GM21737 (cell line): Measurements from ENCODE around the gene ZKSCAN2.
A peak's percentile ranks its signal among the peaks of the same experiment; 100 is the strongest.

ENCODE experiments used
- ATAC-seq: cut with Tn5 transposase; IDR thresholded peaks from one replicate; pipeline ENCODE4 v1.9.1; 2021; ENCODE audit warnings: mild to moderate bottlenecking, moderate library complexity; ENCODE audit not compliant: unreplicated experiment

The ZKSCAN2 gene

DNA sequence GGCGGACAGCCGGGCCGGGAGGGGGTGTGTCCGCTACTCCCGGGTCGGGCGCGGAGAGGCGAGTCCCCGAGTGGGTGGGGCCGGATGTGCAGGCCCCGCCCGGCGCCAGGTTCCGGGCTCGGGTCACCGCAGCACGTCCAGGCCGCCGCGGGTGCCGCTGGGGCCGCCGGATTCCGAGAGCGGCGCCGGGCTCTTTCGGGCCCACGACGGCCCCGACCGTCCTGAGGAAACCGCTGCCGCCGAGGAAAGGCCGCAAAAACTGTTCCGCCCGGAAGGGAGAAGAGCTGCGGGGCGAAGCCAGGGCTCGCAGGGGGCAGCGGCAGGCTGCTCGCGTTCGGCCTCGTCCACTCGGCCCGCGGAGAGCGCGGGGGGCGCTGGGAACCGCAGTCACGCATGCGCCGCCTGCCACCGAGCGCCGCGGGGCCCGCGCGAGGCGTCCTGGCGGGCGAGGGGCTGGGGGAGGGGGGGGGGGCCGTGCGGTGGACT is at the start of gene ZKSCAN2:
TSS of gene ZKSCAN2 (minus strand) at position 376 of the 486 bp plus-strand sequence. CDS start 718 bp downstream, outside the sequence.
- ATAC-seq, result peak; percentile 87

DNA sequence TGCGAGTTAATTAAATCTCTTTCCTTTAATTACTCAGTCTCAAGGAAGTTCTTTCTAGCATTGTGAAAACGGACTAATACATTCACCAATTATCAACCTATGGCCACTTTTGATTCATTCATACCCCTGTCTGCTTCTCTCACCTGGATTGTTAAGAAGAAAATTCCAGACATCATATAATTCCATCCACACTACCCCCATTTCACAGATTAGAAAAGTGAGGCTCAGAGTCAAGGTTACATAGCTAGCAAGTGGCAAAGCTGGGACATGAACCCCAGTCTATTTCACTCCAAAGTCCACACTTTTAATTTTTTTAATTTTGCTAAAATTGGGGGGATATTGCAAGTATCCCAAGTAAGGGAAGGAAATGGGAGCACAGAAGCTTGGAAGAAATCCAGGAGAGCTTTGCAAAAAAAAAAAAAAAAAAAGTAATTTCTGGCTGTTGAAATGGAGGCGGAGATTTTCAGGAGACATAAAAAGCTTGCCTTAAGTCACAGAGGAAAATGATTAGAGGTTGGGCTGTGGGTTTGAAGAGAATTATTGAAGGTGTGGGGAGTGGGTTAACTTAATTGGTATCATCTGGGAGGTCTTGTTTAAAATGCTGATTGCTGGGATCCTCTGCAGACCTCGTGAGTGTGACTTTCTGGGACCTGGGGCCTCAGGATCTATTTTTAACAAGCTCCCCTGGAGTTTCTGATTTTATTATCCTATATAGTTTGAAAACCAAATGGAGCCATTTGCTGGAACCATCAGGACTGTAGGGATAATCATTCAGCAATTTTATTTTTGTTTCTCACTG is 42.3 kb upstream of the ZKSCAN2 start:
- no peak for ATAC-seq

DNA sequence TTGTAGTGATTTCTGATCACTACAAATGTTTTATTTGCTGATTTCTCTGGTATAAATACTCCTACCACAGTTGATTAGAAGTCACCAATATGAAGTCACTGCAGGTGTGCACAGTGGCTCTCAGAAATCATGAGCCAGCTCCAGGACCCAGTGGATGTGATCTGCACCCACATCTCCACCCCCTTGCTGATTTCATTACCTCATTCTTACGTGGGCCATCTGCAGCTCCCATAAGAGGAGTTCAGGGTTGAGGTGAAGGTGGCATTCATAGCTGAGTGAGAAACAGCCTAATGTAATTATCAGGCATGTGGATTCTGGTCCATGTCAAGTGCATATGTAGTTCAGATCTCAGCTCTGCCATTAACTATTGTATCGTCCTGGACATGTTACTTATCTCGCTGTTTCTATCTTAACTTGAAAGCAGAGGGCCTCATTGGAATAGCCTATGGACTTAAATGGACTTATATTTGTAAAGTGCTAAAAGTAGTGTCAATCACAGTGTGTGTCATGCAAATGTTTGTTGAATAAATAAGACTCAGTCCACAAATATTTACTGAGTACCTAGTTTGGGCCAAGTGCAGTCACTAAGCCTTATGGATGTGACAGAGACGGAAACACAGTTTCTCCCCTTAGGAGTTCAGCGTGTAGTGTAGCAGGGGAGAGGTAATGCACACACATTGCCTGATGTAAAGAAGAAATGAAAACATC is 40.7 kb upstream of the ZKSCAN2 start:
- no peak for ATAC-seq

DNA sequence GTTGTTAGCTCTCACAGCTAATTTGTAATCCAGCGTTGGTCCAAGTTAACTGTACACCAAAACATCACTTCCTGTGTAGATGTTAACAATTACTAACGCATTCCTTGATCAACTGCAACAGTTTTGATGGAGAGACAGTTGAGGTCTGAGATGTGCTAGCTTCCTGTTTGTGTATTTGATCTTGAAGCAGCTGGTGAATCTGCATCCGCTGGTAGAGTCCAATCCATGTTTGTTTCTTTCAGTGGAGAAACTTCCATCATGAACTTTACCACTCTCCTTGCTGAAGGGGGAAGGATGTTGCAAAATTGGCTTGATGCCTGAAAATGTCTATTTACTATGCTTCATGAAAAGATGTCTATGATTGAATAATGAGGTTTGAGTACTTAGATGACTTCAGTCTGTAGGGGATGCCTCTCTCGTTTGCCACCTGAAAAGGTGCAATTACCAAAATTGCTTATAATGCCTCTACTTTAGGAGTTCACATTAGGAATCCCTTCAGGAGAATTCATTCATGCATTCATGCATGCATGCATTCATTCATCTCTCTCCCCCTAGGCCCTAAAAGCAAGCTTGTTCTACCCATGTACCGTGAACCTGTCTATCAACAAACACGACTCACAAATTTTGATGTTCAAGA is 39.6 kb upstream of the ZKSCAN2 start:
- no peak for ATAC-seq

GRCh38 chr16:25291580-25291979 is 33.9 kb upstream of the ZKSCAN2 start:
- no peak for ATAC-seq

- ATAC-seq, result no peak
Measured at GRCh38 chr16:25289466-25289865, 31.8 kb upstream of the ZKSCAN2 start.

DNA sequence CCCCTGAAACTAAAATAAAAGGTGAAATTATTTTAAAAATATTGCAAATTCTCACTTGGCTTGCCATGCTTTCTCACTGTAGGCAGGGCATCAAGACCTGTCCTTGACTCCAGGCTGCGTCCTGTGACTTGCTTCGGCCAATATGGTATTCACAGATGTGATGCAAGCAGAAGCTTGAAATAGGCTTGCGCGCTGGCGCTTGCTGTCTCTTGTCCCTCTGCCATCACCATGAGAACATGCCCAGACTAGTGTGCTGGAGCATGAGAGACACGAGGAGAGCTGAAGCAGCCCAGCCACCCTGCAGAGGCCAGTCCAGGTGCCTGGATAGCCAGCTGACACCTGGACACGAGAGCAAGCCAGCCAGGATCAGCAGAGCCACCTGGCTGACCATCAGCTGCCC is 21.8 kb upstream of the ZKSCAN2 start:
- ATAC-seq, result no peak

DNA sequence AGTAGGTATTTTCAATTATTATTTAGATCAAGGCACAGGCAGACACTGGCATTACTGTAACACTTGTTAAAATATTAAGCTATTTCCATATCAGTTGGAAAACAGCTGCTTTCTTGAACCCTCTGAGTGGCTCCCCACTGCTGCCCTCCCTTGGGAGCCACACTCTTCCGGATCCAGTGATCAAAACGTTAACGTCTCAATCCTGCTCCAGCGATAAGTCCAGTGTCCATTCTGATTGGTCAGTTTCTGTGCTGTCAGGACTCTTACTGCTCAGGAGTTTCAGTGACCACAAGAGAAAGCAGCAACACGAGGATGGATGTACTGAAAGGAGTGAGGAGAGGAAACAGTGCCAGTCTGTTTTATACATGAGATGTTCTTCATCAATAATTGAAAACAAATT is 13.8 kb upstream of the ZKSCAN2 start:
- no peak for ATAC-seq

DNA sequence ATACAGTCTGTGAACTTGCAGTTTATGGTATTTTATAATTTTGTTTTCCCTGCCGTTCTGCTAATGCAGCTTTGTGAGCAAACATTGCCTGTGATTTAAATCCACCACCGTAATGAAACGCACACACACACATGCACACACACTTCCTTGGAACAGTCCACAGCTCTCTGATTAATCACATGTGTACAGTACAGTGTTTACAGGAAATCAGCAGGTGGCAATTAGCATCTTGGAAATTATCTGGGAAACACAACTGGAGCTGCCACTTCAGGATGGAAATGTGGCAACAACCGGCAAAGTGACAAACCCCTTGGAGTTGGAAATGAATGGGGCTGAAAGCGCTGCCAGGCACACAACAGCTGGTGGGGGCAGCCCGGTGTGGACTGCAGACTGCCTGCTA is 12.9 kb upstream of the ZKSCAN2 start:
- ATAC-seq, result no peak

DNA sequence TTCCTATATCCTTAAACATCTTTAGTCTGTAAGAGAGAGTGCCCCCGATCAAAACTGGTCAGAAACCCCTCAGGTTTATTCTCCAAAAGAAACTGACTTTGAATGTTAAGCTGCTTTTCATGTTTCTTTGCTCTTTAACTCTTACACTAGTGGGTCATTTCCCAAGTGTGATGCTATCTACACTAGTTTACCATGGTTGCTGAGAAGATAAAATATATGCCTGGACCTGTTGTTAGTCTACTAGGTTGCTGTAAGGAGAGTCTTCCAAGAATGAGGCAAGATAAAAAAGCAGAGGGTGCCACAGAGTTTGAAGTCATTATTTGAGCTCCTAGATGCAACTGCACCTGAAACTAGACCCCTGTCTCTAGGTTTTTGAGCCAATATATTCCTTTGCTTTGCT is 12.2 kb upstream of the ZKSCAN2 start:
- no peak for ATAC-seq

DNA sequence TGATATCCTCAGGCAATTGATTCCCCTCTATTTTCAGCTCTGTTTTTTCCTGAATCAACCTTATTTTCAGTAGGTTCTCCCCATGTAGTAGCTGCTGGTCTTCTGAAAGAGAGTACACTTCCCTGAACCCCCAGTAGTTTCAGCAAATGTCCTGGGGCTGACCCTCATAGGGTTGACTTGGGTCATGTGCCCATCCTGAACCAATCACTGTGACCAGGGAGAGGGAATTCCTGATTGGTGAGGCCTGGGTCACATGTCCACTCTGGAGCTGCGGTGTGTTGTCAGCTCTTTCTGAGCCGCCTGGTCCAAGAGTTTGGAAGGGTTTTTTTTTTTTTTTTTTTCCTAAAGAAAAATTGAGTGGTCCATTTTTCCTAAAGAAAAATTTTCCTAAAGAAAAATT is 8.3 kb upstream of the ZKSCAN2 start:
- ATAC-seq, result no peak

GRCh38 chr16:25264597-25264996 is 7.0 kb upstream of the ZKSCAN2 start:
- no peak for ATAC-seq

GRCh38 chr16:25260416-25260815 is 2.8 kb upstream of the ZKSCAN2 start:
- ATAC-seq, result no peak

- ATAC-seq, result no peak
Measured at GRCh38 chr16:25258861-25259179, 1.2 kb upstream of the ZKSCAN2 start.

- ATAC-seq, result peak; percentile 36
Measured at GRCh38 chr16:25257956-25258860, 563 bp upstream of the ZKSCAN2 start.

DNA sequence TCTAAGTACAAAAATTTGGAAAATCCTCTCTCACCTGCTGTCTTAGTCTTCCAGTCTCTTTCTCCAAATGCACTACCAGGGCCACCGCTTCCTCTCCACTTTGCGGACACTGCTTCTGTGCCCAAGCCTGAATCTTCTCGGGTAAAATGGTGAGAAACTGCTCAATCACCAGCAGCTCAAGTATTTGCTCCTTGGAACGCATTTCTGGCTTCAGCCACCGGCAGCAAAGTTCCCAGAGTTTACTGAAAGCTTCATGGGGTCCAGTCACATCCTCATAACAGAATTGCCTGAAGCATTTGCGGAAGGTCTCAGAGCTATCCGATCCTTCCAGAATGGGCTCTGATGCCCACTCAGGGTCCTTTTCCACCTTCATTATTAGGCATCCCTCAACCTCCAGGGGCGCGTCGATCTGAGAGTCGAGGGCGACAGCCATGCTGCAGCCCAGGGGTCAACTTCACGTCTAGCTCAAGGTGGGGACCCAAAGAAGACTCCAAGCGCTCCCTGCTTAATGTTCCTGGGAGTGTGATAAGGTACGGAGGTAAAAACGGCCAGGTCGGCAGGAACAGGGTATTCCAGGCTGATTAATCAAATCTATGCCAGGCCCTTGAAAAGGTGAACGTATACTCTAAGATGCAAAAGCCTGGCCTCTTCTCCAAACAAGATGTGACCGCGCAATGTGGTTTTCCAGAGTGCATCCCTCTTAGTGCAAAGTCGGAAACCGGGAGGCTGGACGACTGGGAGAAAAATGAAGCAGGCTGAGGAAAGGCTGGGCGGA is 763 bp downstream of the ZKSCAN2 start:
- no peak for ATAC-seq

DNA sequence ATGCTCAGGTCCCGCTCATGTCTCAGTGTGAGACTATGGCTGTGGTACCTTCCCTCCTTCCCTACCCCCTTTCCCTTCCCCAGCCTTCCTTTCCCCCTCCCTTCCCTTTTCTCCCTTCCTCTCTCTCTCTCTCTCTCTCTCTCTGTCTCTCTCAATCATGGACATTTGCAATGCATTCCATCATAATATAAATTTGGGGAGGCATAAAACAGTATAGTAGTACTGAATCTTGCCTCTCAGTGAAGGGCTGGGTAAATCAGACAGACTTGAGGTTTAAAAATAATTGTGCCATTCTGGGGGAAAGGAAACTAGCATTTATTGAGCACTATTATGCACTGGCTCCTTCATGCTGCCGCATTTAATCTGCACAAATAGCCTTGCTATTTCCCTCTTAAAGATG is 4.3 kb downstream of the ZKSCAN2 start:
- ATAC-seq, result no peak

DNA sequence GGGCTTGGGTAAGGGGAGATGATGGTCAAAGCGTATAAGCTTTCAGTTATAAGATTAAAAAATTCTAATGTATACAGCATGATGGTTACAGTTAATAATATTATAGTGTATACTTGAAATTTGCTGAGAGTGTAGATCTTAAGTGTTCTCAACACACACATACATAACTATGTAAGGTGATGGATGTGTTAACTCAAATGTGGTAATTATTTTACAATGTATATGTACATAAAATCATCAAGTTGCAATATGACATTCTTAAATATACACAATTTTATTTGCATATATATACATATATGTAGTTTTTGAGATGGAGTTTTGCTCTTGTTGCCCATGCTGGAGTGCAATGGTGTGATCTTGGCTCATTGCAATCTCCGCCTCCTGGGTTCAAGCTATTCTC is 7.2 kb downstream of the ZKSCAN2 start:
- ATAC-seq, result no peak

- ATAC-seq, result no peak
Measured at GRCh38 chr16:25235991-25236390, 21.7 kb downstream of the ZKSCAN2 start.

DNA sequence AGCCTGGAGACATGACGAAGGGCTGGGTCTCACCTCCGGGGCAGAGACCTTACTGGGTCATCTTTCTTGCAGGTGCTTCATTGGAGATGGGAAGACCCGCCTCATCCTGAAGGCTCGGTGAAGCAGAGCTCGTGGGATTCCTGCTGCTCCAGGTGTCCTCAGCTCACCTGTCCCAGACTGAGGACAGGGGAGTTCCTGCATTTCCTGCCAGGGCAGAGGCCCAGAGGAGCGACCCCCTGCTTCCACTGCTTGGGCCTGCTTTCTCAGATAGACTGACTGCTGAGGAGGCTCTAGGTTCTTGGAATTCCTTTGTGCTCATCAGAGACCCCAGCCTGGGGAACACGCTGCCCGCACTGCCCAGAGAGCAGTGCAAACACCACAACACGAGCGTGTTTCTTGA is 29.3 kb downstream of the ZKSCAN2 start:
- no peak for ATAC-seq
